Embryonic facial prominence (tissue), 1 donor: ENCODE results near the gene ZNF772.
A peak's percentile ranks its signal among the peaks of the same experiment; 100 is the strongest.

Experiments used
- DNase-seq: peaks from one replicate; pipeline ENCODE4 v3.0.0-alpha.2; 2016; ENCODE audit errors: extremely low spot score

Gene ZNF772

GRCh38 chr19:57435062-57435978 is 42.0 kb downstream of the ZNF772 start, which contains the start of gene ZNF749:
Gene ZNF749 (plus strand): TSS chr19:57435325. CDS start chr19:57435579, 254 bp downstream.
- peak; percentile 96 for DNase-seq

- DNase-seq, result no peak
Measured at GRCh38 chr19:57434386-57435061, 42.8 kb downstream of the ZNF772 start.

DNA sequence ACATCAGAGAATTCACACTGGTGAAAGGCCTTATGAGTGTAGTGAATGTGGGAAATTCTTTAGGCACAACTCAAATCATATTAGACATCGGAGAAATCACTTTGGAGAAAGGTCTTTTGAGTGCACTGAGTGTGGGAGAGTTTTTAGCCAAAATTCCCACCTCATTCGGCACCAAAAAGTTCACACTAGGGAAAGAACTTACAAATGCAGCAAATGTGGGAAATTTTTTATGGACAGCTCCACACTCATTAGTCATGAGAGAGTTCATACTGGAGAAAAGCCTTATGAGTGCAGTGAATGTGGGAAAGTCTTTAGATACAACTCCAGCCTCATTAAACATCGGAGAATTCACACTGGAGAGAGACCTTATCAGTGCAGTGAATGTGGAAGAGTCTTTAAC is 56.3 kb downstream of the ZNF772 start:
- no peak for DNase-seq

GRCh38 chr19:57419439-57419838 is 57.9 kb downstream of the ZNF772 start:
- no peak for DNase-seq
